ENCODE data around the gene CRCP. TPM values are rescaled to one million over a fixed set of nuclear protein-coding genes. Genes with fewer than 3 reads are reported as not detected.
"Not testable (repeated sequence)": the region's sequence is repeated elsewhere in the genome, so short reads cannot be mapped to it uniquely, and the experiment has no call there.

CRCP gene
- total RNA-seq, 1 experiment from 2014 or later = 36.4 TPM

- H3F3A ChIP-seq (ENCODE audit: low read length, unreplicated experiment) = no peaks in the 10 kb centered on the region
- CTCF ChIA-PET = no interaction called here
- ATAC-seq (no peak), DNase-seq (no peak)
- H4K20me1 ChIP-seq (ENCODE audit: low read length) = peaks cover 12% of the 10 kb centered on the region
- H3K27ac ChIP-seq (ENCODE audit: low read length) = no peak overlapping the region
- peaks cover 77% of the 10 kb centered on the region for H3K79me2 ChIP-seq (ENCODE audit: low read length)
- H2AFZ ChIP-seq (ENCODE audit: low read length) = no peak overlapping the region
- H3K36me3 ChIP-seq (ENCODE audit: low read depth, low read length) = no peaks in the 10 kb centered on the region
- TF ChIP-seq EZH2 (IDR thresholded peaks at IDR 0.05; ENCODE audit: low read length, unreplicated experiment) = no peak
- TF ChIP-seq CTCF (conservative IDR thresholded peaks at IDR 0.05; ENCODE audit: low read depth, low read length) = no peak
- TF ChIP-seq EZH2phosphoT487 (IDR thresholded peaks at IDR 0.05; ENCODE audit: borderline replicate concordance, low read length) = no peak
- BruUV-seq (replicated peaks) = no TSS peak
- H3K9me2 ChIP-seq (replicated peaks; ENCODE audit: low read length) = no peaks in the 10 kb centered on the region
- POLR2A ChIA-PET (ENCODE audit: unreplicated experiment) = no interaction called here
- H3K27me3 ChIP-seq (ENCODE audit: low read length) = no peaks in the 10 kb centered on the region
- H3K4me1 ChIP-seq (ENCODE audit: insufficient read depth, low read length) = no peaks in the 10 kb centered on the region
- H3K9ac ChIP-seq (ENCODE audit: low read length) = no peak overlapping the region
- no peak overlapping the region for H3K4me2 ChIP-seq (ENCODE audit: low read length)
- H3K4me3 ChIP-seq (ENCODE audit: low read length) = no peak overlapping the region
- no peaks in the 10 kb centered on the region for H3K9me3 ChIP-seq (ENCODE audit: low read length)
- intact Hi-C loops (cut with micrococcal nuclease) = no loop called here
These were observed 10.5 kb downstream of the CRCP start for GRCh38 chr7:66125052-66125694.

- H3K36me3 ChIP-seq (ENCODE audit: low read depth, low read length); DNase-seq; H3K9me2 ChIP-seq (replicated peaks; ENCODE audit: low read length); POLR2A ChIA-PET (ENCODE audit: unreplicated experiment); H3K9ac ChIP-seq (ENCODE audit: low read length); H3K27me3 ChIP-seq (ENCODE audit: low read length); H3K4me3 ChIP-seq (ENCODE audit: low read length); H3K4me2 ChIP-seq (ENCODE audit: low read length); BruUV-seq (replicated peaks); H3K27ac ChIP-seq (ENCODE audit: low read length); H3F3A ChIP-seq (ENCODE audit: low read length, unreplicated experiment); H3K9me3 ChIP-seq (ENCODE audit: low read length); ATAC-seq; CTCF ChIA-PET; H3K4me1 ChIP-seq (ENCODE audit: insufficient read depth, low read length); H2AFZ ChIP-seq (ENCODE audit: low read length); intact Hi-C loops (cut with micrococcal nuclease): not testable (repeated sequence)
- Histone ChIP-seq H4K20me1 (ENCODE audit: low read length) (peaks cover 12% of the 10 kb centered on the region), H3K79me2 (ENCODE audit: low read length) (peaks cover 70% of the 10 kb centered on the region)
These were observed 11.2 kb downstream of the CRCP start for GRCh38 chr7:66125781-66126352.

- DNase-seq; H3K27me3 ChIP-seq (ENCODE audit: low read length); H3K4me2 ChIP-seq (ENCODE audit: low read length); H3K9me2 ChIP-seq (replicated peaks; ENCODE audit: low read length); BruUV-seq (replicated peaks); H3K9me3 ChIP-seq (ENCODE audit: low read length); CTCF ChIA-PET; H3K9ac ChIP-seq (ENCODE audit: low read length); H3K27ac ChIP-seq (ENCODE audit: low read length); ATAC-seq; H3K4me1 ChIP-seq (ENCODE audit: insufficient read depth, low read length); H3K4me3 ChIP-seq (ENCODE audit: low read length); H4K20me1 ChIP-seq (ENCODE audit: low read length); H2AFZ ChIP-seq (ENCODE audit: low read length); H3F3A ChIP-seq (ENCODE audit: low read length, unreplicated experiment); intact Hi-C loops (cut with micrococcal nuclease); POLR2A ChIA-PET (ENCODE audit: unreplicated experiment): not testable (repeated sequence)
- H3K36me3 ChIP-seq (ENCODE audit: low read depth, low read length) = peaks cover 12% of the 10 kb centered on the region
- H3K79me2 ChIP-seq (ENCODE audit: low read length) = peaks cover 58% of the 10 kb centered on the region
These were observed 12.5 kb downstream of the CRCP start for GRCh38 chr7:66127172-66127571.
